ENCODE measurements around the gene UBE4B. TPM values are rescaled to one million over a fixed set of nuclear protein-coding genes. Genes with fewer than 3 reads are reported as not detected.

The UBE4B gene
- total and polyA plus RNA-seq, 2 experiments from 2014 or later: 28.4 to 115 TPM

GRCh38 chr1:10212476-10212875, 179.7 kb downstream of the UBE4B start (continued):
- TF ChIP-seq ZNF462 (CRISPR knock-in tag; IDR thresholded peaks at IDR 0.05): no peak
- no peak for TF ChIP-seq ZNF114 (CRISPR knock-in tag; IDR thresholded peaks at IDR 0.05)
- no peak for TF ChIP-seq REST (IDR thresholded peaks at IDR 0.05; ENCODE audit: unreplicated experiment)
- TF ChIP-seq POLR2AphosphoS5 (IDR thresholded peaks at IDR 0.05; ENCODE audit: low read depth): no peak
- no peak for TF ChIP-seq NANOG (IDR thresholded peaks at IDR 0.05; ENCODE audit: borderline replicate concordance)
- TF ChIP-seq STAT1 (IDR thresholded peaks at IDR 0.05; ENCODE audit: unreplicated experiment): no peak
- no peak for TF ChIP-seq EZH2phosphoT487 (IDR thresholded peaks at IDR 0.05; ENCODE audit: unreplicated experiment)
- no peak for TF ChIP-seq ETS1 (IDR thresholded peaks at IDR 0.05)
- TF ChIP-seq JUNB (IDR thresholded peaks at IDR 0.05; ENCODE audit: unreplicated experiment): no peak

Measured in GM23338 (cell line).